Adipocyte (in vitro differentiated cells): ENCODE results near the gene MAPKAPK3.
"Not testable (repeated sequence)": the region's sequence is repeated elsewhere in the genome, so short reads cannot be mapped to it uniquely, and the experiment has no call there.

Experiments used
- DNase-seq: peaks from one replicate; pipeline ENCODE4 v3.0.0-alpha.2; 2015; ENCODE audit warnings: low read depth
- H3K27me3 ChIP-seq: replicated peaks from 2 replicates; pipeline ENCODE4 v1.7.0; 2013; ENCODE audit warnings: mild to moderate bottlenecking, low read length, moderate library complexity; ENCODE audit not compliant: control insufficient read depth, insufficient read depth
- H3K36me3 ChIP-seq: 2 replicates; pipeline ENCODE4 v1.7.0; 2013; ENCODE audit warnings: low read length, mild to moderate bottlenecking, moderate library complexity; ENCODE audit not compliant: control insufficient read depth, insufficient read depth, severe bottlenecking
- H3K4me1 ChIP-seq: 2 replicates; pipeline ENCODE4 v1.7.0; 2013; ENCODE audit warnings: mild to moderate bottlenecking, low read length, moderate library complexity; ENCODE audit not compliant: control insufficient read depth, insufficient read depth
- H3K4me3 ChIP-seq: 2 replicates; pipeline ENCODE4 v1.7.0; 2013; ENCODE audit warnings: mild to moderate bottlenecking, low read length, moderate library complexity
- H3K9ac ChIP-seq: 2 replicates; pipeline ENCODE4 v1.7.0; 2013; ENCODE audit warnings: mild to moderate bottlenecking, low read length, moderate library complexity
- H3K9me3 ChIP-seq: 2 replicates; pipeline ENCODE4 v1.7.0; 2013; ENCODE audit warnings: mild to moderate bottlenecking, low read length, moderate library complexity; ENCODE audit not compliant: control insufficient read depth

The MAPKAPK3 gene

DNA sequence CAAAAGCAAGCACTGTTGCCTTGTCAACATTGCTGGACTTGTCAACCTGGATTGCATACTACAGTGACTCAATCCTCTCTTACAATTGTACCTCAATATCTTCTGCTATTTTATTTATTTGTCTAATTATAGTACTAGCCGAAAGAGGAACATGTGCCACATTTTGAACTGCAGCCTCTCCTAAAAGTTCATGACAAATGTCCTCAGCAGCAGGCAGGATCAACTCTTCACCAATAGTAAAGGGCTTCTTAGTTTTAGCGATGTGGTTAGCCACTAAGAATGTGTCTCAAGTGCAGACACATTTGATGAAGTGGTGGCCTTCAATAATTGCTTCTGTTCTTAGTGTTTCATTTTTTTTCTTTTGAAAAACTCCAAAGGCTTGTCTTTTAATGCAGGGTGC is 71.0 kb downstream of the MAPKAPK3 start:
- no peak for DNase-seq

GRCh38 chr3:50688602-50689001 is 71.7 kb downstream of the MAPKAPK3 start:
- not testable (repeated sequence) for H3K4me3 ChIP-seq, H3K36me3 ChIP-seq, H3K9me3 ChIP-seq, DNase-seq, H3K27me3 ChIP-seq, H3K9ac ChIP-seq, H3K4me1 ChIP-seq

More for the DNA sequence above, 71.0 kb downstream of the MAPKAPK3 start:
- no peaks in the 10 kb centered on the region for H3K9me3 ChIP-seq
- H3K36me3 ChIP-seq = no peaks in the 10 kb centered on the region
- peaks cover 3% of the 10 kb centered on the region for H3K4me1 ChIP-seq
- H3K4me3 ChIP-seq = no peak overlapping the region
- no peak overlapping the region for H3K9ac ChIP-seq
- no peaks in the 10 kb centered on the region for H3K27me3 ChIP-seq

GRCh38 chr3:50689558-50689957 is 72.6 kb downstream of the MAPKAPK3 start:
- Histone ChIP-seq H3K27me3 (no peaks in the 10 kb centered on the region), H3K4me1 (peaks cover 3% of the 10 kb centered on the region), H3K9me3 (no peaks in the 10 kb centered on the region), H3K4me3 (no peak overlapping the region), H3K9ac (no peak overlapping the region), H3K36me3 (no peaks in the 10 kb centered on the region)
- no peak for DNase-seq

DNA sequence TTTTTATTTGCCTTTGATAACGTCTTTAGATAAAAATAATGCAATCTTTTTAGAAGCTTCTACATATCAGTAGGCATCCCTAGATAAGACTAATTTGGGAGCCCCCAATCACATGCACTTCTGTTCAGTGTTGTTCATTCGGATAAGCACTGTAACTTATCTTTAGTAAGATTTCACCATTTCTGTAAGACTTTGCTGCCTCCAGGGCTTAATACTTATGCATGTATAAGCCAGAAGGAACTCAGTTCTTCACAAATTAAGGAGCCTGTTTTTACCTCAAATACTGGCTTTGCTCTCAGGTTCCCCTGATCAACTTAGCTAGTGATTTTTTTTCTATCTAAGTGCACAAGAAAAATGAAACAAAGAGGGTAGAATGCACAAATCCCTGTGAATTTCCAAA is 78.1 kb downstream of the MAPKAPK3 start:
- Histone ChIP-seq H3K4me3 (no peak overlapping the region), H3K27me3 (no peaks in the 10 kb centered on the region)

GRCh38 chr3:50696276-50696675 is 79.3 kb downstream of the MAPKAPK3 start:
- Histone ChIP-seq H3K4me1 (no peaks in the 10 kb centered on the region), H3K27me3 (no peaks in the 10 kb centered on the region), H3K4me3 (no peak overlapping the region), H3K9ac (no peak overlapping the region), H3K9me3 (no peaks in the 10 kb centered on the region), H3K36me3 (no peaks in the 10 kb centered on the region)
- no peak for DNase-seq

More for the DNA sequence above, 78.1 kb downstream of the MAPKAPK3 start:
- H3K4me1 ChIP-seq = no peaks in the 10 kb centered on the region
- H3K9me3 ChIP-seq = no peaks in the 10 kb centered on the region
- DNase-seq = no peak
- no peak overlapping the region for H3K9ac ChIP-seq
- H3K36me3 ChIP-seq = no peaks in the 10 kb centered on the region

- DNase-seq = no peak
- Histone ChIP-seq H3K4me3 (no peak overlapping the region), H3K9ac (no peak overlapping the region), H3K27me3 (no peaks in the 10 kb centered on the region), H3K9me3 (peaks cover 5% of the 10 kb centered on the region), H3K36me3 (no peaks in the 10 kb centered on the region), H3K4me1 (no peaks in the 10 kb centered on the region)
Observed at GRCh38 chr3:50698269-50698668, 81.3 kb downstream of the MAPKAPK3 start.
